Astrocyte (in vitro differentiated cells and primary cell): ENCODE measurements around the gene PARVB. TPM values are rescaled to one million over a fixed set of nuclear protein-coding genes. Genes with fewer than 3 reads are reported as not detected.

ENCODE experiments used
- DNase-seq: peaks from one replicate; pipeline ENCODE4 v3.0.0-alpha.2; 2010; ENCODE audit warnings: low read depth
- FAIRE-seq: peaks from 2 replicates; lab custom pipeline; 2011; peaks lifted over from hg19 to GRCh38; lab: Jason Lieb, UNC
- H2AFZ ChIP-seq: 2 replicates; pipeline ENCODE4 v1.6.0; 2012; ENCODE audit warnings: low read depth, low read length, inconsistent platforms
- H3K27ac ChIP-seq: 2 replicates; pipeline ENCODE4 v1.5.1; 2011; ENCODE audit warnings: low read depth, low read length, inconsistent platforms
- H3K27me3 ChIP-seq: 2 replicates; pipeline ENCODE4 v1.6.0; 2011; ENCODE audit warnings: low read length, inconsistent platforms; ENCODE audit not compliant: insufficient read depth
- H3K36me3 ChIP-seq: 2 replicates; pipeline ENCODE4 v1.5.1; 2011; ENCODE audit warnings: low read length, inconsistent platforms; ENCODE audit not compliant: insufficient read depth
- H3K4me1 ChIP-seq: 2 replicates; pipeline ENCODE4 v1.5.1; 2011; ENCODE audit warnings: low read length, inconsistent platforms; ENCODE audit not compliant: insufficient read depth
- H3K4me2 ChIP-seq: 2 replicates; pipeline ENCODE4 v1.6.0; 2012; ENCODE audit warnings: low read length, inconsistent platforms
- H3K4me3 ChIP-seq: 2 replicates; pipeline ENCODE4 v1.5.1; 2011; ENCODE audit warnings: low read depth, mild to moderate bottlenecking, low read length, inconsistent platforms; ENCODE audit not compliant: insufficient read depth
- H3K79me2 ChIP-seq: 2 replicates; pipeline ENCODE4 v1.6.0; 2012; ENCODE audit warnings: mild to moderate bottlenecking, low read length, inconsistent platforms; ENCODE audit not compliant: insufficient read depth
- H3K9ac ChIP-seq: 2 replicates; pipeline ENCODE4 v1.6.0; 2012; ENCODE audit warnings: mild to moderate bottlenecking, low read length, inconsistent platforms
- H3K9me3 ChIP-seq: 2 replicates; pipeline ENCODE4 v1.5.1; 2012; ENCODE audit warnings: low read depth, mild to moderate bottlenecking, low read length, inconsistent platforms; ENCODE audit not compliant: insufficient read depth
- H4K20me1 ChIP-seq: 2 replicates; pipeline ENCODE4 v1.6.0; 2012; ENCODE audit warnings: low read length, inconsistent platforms; ENCODE audit not compliant: insufficient read depth
- H3K27ac Mint-ChIP-seq: one replicate; pipeline ENCODE4 v1.8.0; 2021; ENCODE audit warnings: mild to moderate bottlenecking, mixed read lengths; ENCODE audit not compliant: unreplicated experiment
- H3K27me3 Mint-ChIP-seq: one replicate; pipeline ENCODE4 v1.8.0; 2021; ENCODE audit warnings: low read depth, mixed read lengths; ENCODE audit not compliant: unreplicated experiment
- H3K36me3 Mint-ChIP-seq: one replicate; pipeline ENCODE4 v1.8.0; 2021; ENCODE audit warnings: low read depth, mixed read lengths; ENCODE audit not compliant: unreplicated experiment
- H3K4me1 Mint-ChIP-seq: one replicate; pipeline ENCODE4 v1.8.0; 2021; ENCODE audit warnings: low read depth, mixed read lengths; ENCODE audit not compliant: unreplicated experiment
- H3K4me3 Mint-ChIP-seq: one replicate; pipeline ENCODE4 v1.8.0; 2021; ENCODE audit warnings: mild to moderate bottlenecking, moderate library complexity, mixed read lengths; ENCODE audit not compliant: unreplicated experiment
- H3K9me3 Mint-ChIP-seq: one replicate; pipeline ENCODE4 v1.8.0; 2021; ENCODE audit warnings: mild to moderate bottlenecking, mixed read lengths; ENCODE audit not compliant: unreplicated experiment
- EZH2 ChIP-seq: IDR thresholded peaks from 2 replicates; pipeline ENCODE4 v1.6.1; 2012; ENCODE audit warnings: mild to moderate bottlenecking, low read length, inconsistent platforms; ENCODE audit not compliant: insufficient read depth
- total RNA-seq: library from RNA; stranded (reverse); gene quantifications from 2 replicates; pipeline ENCODE4 v1.2.1, GENCODE V29; 2021
- TF ChIP-seq, protein P1 (sequence below): IDR thresholded peaks from 2 replicates; pipeline ENCODE4 v1.5.1; 2011; ENCODE audit warnings: low read depth, mild to moderate bottlenecking, inconsistent platforms, low read length, moderate library complexity; ENCODE audit not compliant: insufficient read depth

Gene PARVB
- total RNA-seq, 1 donor from 2014 or later, result 22.0 TPM

DNA sequence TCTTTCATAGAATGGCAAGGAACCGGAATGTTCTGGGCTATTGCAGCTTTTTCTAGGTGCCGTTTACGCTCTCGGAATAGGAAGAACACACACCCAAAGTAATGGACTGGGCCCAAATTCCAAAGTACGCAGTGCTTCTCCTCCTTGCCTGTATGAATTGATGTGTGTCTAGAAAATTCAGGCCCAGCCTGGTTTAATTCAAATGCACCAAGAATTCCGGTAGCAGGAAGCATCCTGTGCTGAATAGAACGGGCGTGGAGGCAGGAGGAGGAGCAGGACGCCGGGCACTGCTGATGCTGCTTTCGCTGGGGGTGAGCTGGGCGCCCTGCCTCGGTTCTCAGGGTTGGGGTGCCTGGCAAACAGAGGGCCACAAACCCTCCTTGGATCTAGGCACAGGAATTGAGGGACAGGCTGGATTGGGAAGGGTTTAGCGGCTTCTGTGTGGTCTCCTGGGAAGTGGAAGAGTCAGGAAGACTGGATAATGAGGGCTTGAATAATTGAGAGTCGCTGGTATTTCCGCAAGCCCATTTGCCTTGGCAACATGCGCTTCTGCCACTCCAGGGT lies 2.0 kb downstream of the PARVB start:
- Mint-ChIP-seq H3K9me3 (peaks cover 2% of the 10 kb centered on the region), H3K4me1 (peaks cover 6% of the 10 kb centered on the region), H3K27ac (no peak overlapping the region), H3K4me3 (no peak overlapping the region), H3K27me3 (peaks cover 1% of the 10 kb centered on the region), H3K36me3 (no peaks in the 10 kb centered on the region)
- peak overlapping the region; percentile 68 for H3K9ac ChIP-seq
- no peaks in the 10 kb centered on the region for H4K20me1 ChIP-seq
- peak overlapping the region; percentile 48 for H2AFZ ChIP-seq
- no peak for DNase-seq
- H3K4me1 ChIP-seq, result peaks cover 35% of the 10 kb centered on the region
- no peaks in the 10 kb centered on the region for H3K9me3 ChIP-seq
- H3K4me2 ChIP-seq, result peak overlapping the region; percentile 68
- H3K27me3 ChIP-seq, result no peaks in the 10 kb centered on the region
- no peak for FAIRE-seq
- TF ChIP-seq, protein P1, sequence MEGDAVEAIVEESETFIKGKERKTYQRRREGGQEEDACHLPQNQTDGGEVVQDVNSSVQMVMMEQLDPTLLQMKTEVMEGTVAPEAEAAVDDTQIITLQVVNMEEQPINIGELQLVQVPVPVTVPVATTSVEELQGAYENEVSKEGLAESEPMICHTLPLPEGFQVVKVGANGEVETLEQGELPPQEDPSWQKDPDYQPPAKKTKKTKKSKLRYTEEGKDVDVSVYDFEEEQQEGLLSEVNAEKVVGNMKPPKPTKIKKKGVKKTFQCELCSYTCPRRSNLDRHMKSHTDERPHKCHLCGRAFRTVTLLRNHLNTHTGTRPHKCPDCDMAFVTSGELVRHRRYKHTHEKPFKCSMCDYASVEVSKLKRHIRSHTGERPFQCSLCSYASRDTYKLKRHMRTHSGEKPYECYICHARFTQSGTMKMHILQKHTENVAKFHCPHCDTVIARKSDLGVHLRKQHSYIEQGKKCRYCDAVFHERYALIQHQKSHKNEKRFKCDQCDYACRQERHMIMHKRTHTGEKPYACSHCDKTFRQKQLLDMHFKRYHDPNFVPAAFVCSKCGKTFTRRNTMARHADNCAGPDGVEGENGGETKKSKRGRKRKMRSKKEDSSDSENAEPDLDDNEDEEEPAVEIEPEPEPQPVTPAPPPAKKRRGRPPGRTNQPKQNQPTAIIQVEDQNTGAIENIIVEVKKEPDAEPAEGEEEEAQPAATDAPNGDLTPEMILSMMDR, result no peak
- TF ChIP-seq EZH2, result no peak
- H3K27ac ChIP-seq, result peak overlapping the region; percentile 83
- peaks cover 66% of the 10 kb centered on the region for H3K79me2 ChIP-seq
- H3K36me3 ChIP-seq, result no peaks in the 10 kb centered on the region
- no peak overlapping the region for H3K4me3 ChIP-seq

DNA sequence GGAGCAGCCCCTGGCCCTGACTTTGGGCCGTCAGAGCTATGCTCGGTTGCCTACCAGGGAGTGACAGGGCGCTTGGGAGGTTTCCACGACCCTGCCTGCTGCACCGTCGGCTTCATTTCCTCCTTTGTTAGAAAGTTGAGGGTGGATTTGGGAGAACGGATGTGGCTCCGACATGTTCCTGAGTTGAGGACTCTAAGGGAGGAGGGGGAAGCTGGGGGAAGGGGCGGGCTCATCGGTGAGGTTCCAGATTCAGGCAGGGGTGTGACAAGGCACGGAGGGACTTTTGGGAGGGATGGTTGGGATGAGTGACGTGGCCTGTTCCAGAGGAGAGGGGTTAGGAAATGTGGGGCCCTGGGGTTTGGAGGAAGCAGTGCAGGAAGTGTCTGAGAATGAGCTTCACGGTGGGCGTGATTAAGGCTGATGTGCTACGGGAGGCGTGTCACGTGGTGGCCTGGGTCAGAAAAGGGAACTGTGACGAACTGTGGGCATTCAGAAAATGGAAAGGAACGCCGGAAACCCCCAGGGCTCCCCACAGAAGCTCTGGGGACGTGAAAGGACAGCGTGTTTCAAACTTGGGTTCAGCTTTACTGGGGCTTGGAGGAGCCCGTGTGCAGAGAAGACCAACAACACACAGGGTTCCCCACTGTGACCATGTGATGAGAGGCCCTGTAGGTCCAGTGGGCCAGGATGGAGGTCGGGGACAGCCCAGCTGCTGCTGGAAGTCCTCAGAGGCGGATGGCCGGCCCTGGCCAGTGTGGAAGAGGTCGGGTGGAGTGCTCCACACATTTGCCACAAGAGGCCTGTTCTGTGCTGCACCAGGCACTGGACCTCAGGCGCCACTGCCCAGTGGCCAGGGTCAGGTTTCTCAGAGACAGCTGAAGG lies 2.8 kb downstream of the PARVB start:
- no peak for TF ChIP-seq EZH2
- TF ChIP-seq, protein P1, result no peak
- H3K4me2 ChIP-seq, result peak overlapping the region; percentile 68

More for the DNA sequence above, 2.8 kb downstream of the PARVB start:
- peaks cover 2% of the 10 kb centered on the region for H3K9me3 Mint-ChIP-seq
- H3K79me2 ChIP-seq, result peaks cover 73% of the 10 kb centered on the region
- H3K27me3 Mint-ChIP-seq, result peaks cover 1% of the 10 kb centered on the region
- H3K27ac Mint-ChIP-seq, result no peak overlapping the region
- no peaks in the 10 kb centered on the region for H3K9me3 ChIP-seq
- peak overlapping the region; percentile 83 for H3K27ac ChIP-seq
- peak overlapping the region; percentile 68 for H3K9ac ChIP-seq
- H3K4me1 Mint-ChIP-seq, result peaks cover 8% of the 10 kb centered on the region
- H3K36me3 Mint-ChIP-seq, result no peaks in the 10 kb centered on the region
- H3K36me3 ChIP-seq, result no peaks in the 10 kb centered on the region
- no peaks in the 10 kb centered on the region for H3K27me3 ChIP-seq
- H3K4me1 ChIP-seq, result peaks cover 30% of the 10 kb centered on the region
- FAIRE-seq, result no peak
- peak; percentile 61 for DNase-seq
- no peak overlapping the region for H3K4me3 ChIP-seq
- peak overlapping the region; percentile 58 for H2AFZ ChIP-seq
- no peak overlapping the region for H3K4me3 Mint-ChIP-seq
- peaks cover 3% of the 10 kb centered on the region for H4K20me1 ChIP-seq
